ENCODE measurements around the gene TMSB15C.

DNA sequence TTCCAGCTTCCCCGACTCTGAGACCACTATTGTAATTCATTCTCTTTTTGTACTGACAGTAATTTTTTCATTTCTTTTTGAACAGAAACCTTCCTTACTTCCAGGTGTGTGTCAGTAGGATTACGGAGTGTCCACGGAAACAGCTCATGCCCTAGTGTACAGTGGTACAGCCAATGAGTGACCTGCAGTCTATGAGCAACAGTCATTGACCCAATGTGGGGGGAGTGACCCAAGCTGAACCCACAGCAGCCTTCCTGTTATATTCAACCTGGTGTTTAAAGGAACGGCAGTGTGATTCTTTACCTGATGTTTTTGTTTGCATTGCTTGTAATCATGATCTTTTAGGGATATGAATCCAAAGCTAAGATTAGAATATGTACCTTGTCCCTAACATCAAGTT, 35.0 kb downstream of the TMSB15C start:
- TF ChIP-seq POLR2A (IDR thresholded peaks at IDR 0.05) = no peak
- TF ChIP-seq, protein P1, sequence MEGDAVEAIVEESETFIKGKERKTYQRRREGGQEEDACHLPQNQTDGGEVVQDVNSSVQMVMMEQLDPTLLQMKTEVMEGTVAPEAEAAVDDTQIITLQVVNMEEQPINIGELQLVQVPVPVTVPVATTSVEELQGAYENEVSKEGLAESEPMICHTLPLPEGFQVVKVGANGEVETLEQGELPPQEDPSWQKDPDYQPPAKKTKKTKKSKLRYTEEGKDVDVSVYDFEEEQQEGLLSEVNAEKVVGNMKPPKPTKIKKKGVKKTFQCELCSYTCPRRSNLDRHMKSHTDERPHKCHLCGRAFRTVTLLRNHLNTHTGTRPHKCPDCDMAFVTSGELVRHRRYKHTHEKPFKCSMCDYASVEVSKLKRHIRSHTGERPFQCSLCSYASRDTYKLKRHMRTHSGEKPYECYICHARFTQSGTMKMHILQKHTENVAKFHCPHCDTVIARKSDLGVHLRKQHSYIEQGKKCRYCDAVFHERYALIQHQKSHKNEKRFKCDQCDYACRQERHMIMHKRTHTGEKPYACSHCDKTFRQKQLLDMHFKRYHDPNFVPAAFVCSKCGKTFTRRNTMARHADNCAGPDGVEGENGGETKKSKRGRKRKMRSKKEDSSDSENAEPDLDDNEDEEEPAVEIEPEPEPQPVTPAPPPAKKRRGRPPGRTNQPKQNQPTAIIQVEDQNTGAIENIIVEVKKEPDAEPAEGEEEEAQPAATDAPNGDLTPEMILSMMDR (IDR thresholded peaks at IDR 0.05) = no peak
- no peak for TF ChIP-seq POLR2AphosphoS5 (IDR thresholded peaks at IDR 0.05)

Measured in prostate gland (tissue), 2 donors.